Thoracic aorta (tissue), 2 donors: ENCODE results near the gene TMEM223. TPM values are rescaled to one million over a fixed set of nuclear protein-coding genes. Genes with fewer than 3 reads are reported as not detected.
A peak's percentile ranks its signal among the peaks of the same experiment; 100 is the strongest.
"Not testable (repeated sequence)": the region's sequence is repeated elsewhere in the genome, so short reads cannot be mapped to it uniquely, and the experiment has no call there.

Source experiments
- ATAC-seq: fragments of 150-250 bp; one replicate; pipeline ENCODE4 v1.8.0; 2017; ENCODE audit warnings: low read depth; ENCODE audit not compliant: insufficient number of reproducible peaks, low FRiP score
- DNase-seq: peaks from one replicate; pipeline ENCODE4 v3.0.0-alpha.2; 2020; ENCODE audit warnings: low spot score
- H3K27ac ChIP-seq, 2 donors: fragments of 200-600 bp; sonication (generic); 1 replicate in 1 of 2; 2 replicates in 1 of 2; pipeline ENCODE4 v1.5.1; 2016; ENCODE audit warnings: mild to moderate bottlenecking in 2 of 2, moderate library complexity in 2 of 2
- H3K27me3 ChIP-seq: fragments of 200-600 bp; sonication (generic); replicated peaks from 2 replicates; pipeline ENCODE4 v1.6.0; 2016; ENCODE audit warnings: mild to moderate bottlenecking; ENCODE audit not compliant: insufficient read depth
- H3K36me3 ChIP-seq: fragments of 200-600 bp; sonication (generic); one replicate; pipeline ENCODE4 v1.5.1; 2016
- H3K4me1 ChIP-seq, 2 donors: fragments of 200-600 bp; sonication (generic); 1 replicate in 1 of 2; 2 replicates in 1 of 2; pipeline versions ENCODE4 v1.5.1 to v1.6.0; 2016; ENCODE audit warnings: low read depth in 2 of 2, mild to moderate bottlenecking in 1 of 2; ENCODE audit not compliant: control insufficient read depth in 1 of 2
- H3K4me3 ChIP-seq: fragments of 200-600 bp; sonication (generic); 2 replicates; pipeline ENCODE4 v1.5.1; 2016; ENCODE audit warnings: mild to moderate bottlenecking
- H3K9me3 ChIP-seq: fragments of 200-600 bp; sonication (generic); 2 replicates; pipeline ENCODE4 v1.5.1; 2016
- total RNA-seq, 2 donors: library from RNA; depleted of rRNA; stranded (reverse); fragments of >200 nt; gene quantifications; one replicate each; pipeline versions ENCODE4 v1.1.0 to v1.2.3, GENCODE V29; 2016
- TF ChIP-seq, protein P1 (sequence below): fragments of 200-600 bp; sonication (generic); IDR thresholded peaks from one replicate; pipeline ENCODE4 v1.5.1; 2019; ENCODE audit warnings: antibody characterized with exemption

The TMEM223 gene
- total RNA-seq, 2 donors from 2014 or later: 11.1 to 30.2 TPM

DNA sequence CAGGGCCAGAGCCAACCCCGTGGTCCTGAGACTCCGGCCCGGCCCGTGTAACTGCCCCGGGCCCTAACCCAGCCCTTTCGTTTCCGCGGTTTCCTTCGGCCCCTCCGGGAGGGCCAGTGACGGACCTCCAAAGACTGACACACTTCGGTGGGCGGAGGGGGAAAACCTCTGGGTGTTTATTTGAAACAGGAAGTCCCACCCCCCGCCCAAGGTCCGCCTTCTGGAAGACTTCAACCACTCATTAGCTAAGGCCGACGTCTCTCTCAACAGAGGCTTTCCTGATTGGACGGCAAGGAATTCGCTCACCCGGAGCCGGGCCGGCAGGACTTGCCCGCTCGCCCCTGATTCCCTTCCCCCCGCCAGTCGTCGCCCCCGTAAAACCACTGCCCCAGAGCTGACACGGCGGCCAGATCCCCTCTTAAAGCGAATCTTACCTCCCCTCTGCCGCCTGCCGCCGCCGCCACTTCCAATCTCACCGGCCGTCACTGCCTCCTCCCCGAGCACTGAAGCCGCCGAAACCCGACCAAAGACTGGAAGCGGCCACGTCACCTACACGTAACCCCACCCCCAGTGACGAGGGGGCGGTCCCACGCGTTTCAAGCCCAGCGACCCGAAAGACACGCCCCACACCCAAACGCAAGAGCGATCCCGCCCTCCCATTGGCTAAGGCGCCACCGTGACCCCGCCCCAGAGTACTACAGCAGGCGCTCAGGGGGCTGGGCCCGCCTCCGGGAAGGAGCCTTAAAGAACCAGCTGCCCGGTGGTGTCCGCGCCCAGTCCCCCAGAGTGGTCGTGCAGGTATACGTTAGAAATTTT is 39.9 kb upstream of the TMEM223 start, which contains the start of gene STX5:
STX5 (minus strand) TSS at position 532 of the 816 bp plus-strand sequence. CDS start 808 bp downstream, outside the sequence.
- H3K9me3 ChIP-seq: no peaks in the 10 kb centered on the region
- TF ChIP-seq, protein P1, sequence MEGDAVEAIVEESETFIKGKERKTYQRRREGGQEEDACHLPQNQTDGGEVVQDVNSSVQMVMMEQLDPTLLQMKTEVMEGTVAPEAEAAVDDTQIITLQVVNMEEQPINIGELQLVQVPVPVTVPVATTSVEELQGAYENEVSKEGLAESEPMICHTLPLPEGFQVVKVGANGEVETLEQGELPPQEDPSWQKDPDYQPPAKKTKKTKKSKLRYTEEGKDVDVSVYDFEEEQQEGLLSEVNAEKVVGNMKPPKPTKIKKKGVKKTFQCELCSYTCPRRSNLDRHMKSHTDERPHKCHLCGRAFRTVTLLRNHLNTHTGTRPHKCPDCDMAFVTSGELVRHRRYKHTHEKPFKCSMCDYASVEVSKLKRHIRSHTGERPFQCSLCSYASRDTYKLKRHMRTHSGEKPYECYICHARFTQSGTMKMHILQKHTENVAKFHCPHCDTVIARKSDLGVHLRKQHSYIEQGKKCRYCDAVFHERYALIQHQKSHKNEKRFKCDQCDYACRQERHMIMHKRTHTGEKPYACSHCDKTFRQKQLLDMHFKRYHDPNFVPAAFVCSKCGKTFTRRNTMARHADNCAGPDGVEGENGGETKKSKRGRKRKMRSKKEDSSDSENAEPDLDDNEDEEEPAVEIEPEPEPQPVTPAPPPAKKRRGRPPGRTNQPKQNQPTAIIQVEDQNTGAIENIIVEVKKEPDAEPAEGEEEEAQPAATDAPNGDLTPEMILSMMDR: no peak
- H3K36me3 ChIP-seq: peaks cover 27% of the 10 kb centered on the region
- H3K27me3 ChIP-seq: no peaks in the 10 kb centered on the region
- peak; percentile 98 for ATAC-seq
- peak within 1 kb of the TSS; percentile 82 for H3K4me3 ChIP-seq
- peak; percentile 99 for DNase-seq
- H3K4me1 ChIP-seq: peaks cover 21 to 38% of the 10 kb centered on the region in 2 donors
- H3K27ac ChIP-seq: peak within 1 kb of the TSS; percentile 96 to 99

DNA sequence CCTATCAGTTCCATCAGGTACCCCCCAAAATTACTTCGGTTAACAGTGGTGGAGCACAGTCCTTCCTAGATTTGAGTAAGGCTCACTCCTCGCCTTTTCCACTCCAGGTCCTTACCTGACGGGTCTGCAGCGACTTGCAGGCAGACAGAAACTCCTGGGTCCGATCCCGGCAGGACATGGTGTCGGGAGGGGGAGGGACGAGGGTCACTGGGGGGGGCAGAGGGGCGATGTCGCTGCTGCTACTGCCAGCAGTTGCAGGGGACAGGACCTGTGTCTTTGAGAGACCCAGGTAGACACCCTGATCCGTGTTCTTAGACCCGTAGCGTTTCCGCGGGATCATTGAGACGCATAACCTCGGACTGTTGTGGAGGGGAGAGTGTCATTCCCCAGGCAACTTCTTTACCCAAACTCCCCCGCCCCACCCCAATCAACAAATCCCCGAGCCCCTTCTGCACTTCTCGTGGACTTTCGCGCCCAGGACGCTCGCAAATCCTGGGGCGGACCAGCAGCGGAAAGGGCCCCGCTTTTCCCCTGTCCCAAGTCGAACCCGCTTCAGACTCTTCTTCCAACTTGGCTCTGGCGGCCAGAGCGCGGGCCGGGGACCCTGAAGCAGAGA is 39.2 kb upstream of the TMEM223 start:
- ATAC-seq (no peak), DNase-seq (no peak)
- H3K36me3 ChIP-seq: peaks cover 30% of the 10 kb centered on the region
- H3K9me3 ChIP-seq: no peaks in the 10 kb centered on the region
- TF ChIP-seq, protein P1: no peak
- H3K4me1 ChIP-seq: peaks cover 21 to 38% of the 10 kb centered on the region in 2 donors
- no peaks in the 10 kb centered on the region for H3K27me3 ChIP-seq
- H3K27ac ChIP-seq: peak overlapping the region; percentile 96 to 99
- peak overlapping the region; percentile 82 for H3K4me3 ChIP-seq

DNA sequence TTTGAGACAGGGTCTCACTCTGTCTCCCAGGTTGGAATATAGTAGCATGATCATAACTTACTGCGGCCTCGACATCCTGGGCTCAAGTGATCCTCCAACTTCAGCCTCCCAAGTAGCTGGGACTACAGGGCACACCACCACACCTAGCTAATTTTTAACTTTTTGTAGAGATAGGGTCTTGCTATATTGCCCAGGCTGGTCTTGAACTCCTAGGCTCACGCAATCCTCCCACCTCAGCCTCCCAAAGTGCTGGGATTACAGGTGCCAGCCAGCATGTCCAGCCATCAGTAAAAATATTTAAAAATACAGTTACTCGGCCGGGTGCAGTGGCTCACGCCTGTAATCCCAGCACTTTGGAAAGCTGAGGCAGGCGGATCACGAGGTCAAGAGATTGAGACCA is 36.3 kb upstream of the TMEM223 start:
- peaks cover 43% of the 10 kb centered on the region for H3K36me3 ChIP-seq
- not testable (repeated sequence) for H3K4me3 ChIP-seq, H3K27me3 ChIP-seq, ATAC-seq, H3K9me3 ChIP-seq, DNase-seq, H3K27ac ChIP-seq
- peaks cover 15 to 29% of the 10 kb centered on the region in 2 donors for H3K4me1 ChIP-seq

DNA sequence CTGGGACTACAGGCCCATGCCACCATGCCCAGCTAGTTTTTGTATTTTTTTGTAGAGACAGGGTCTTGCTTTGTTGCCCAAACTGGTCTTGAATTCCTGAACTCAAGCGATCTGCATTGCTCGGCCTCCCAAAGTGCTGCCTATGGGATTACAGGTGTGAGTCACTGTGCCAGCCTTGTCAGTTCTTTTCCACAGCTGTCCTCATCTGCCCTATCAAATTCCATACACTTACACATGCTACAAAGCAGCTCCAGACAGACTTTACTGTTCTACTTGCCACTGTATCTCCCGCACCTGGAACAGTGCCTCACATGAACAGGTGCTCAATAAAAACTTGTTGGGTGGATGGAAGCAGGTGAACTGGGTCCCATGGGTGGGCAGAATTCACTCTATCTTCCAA is 31.9 kb upstream of the TMEM223 start:
- Histone ChIP-seq H3K4me3 (no peak overlapping the region), H3K27me3 (no peaks in the 10 kb centered on the region), H3K36me3 (peaks cover 78% of the 10 kb centered on the region), H3K9me3 (no peaks in the 10 kb centered on the region), H3K27ac (no peak overlapping the region), H3K4me1 (peaks cover 0 to under 1% of the 10 kb centered on the region in 2 donors)
- TF ChIP-seq, protein P1: no peak
- no peak for DNase-seq
- ATAC-seq: no peak

- no peaks in the 10 kb centered on the region for H3K9me3 ChIP-seq
- TF ChIP-seq, protein P1: no peak
- no peak for DNase-seq
- H3K4me3 ChIP-seq: no peak overlapping the region
- H3K27me3 ChIP-seq: no peaks in the 10 kb centered on the region
- H3K36me3 ChIP-seq: peaks cover 36% of the 10 kb centered on the region
- no peaks in the 10 kb centered on the region for H3K4me1 ChIP-seq
- no peak overlapping the region for H3K27ac ChIP-seq
- ATAC-seq: no peak
These were observed 25.3 kb upstream of the TMEM223 start for GRCh38 chr11:62817129-62817528.
